Lower leg skin (tissue), 3 donors: ENCODE results near the gene U2AF1.
"Not testable (repeated sequence)": the region's sequence is repeated elsewhere in the genome, so short reads cannot be mapped to it uniquely, and the experiment has no call there.

Experiments used
- POLR2A ChIP-seq, 2 donors: fragments of 450-650 bp; IDR thresholded peaks; one replicate each; pipeline ENCODE4 v1.6.1; 2016 to 2017; ENCODE audit warnings: antibody characterized with exemption in 2 of 2, mild to moderate bottlenecking in 1 of 2, moderate library complexity in 1 of 2
- TF ChIP-seq, protein P1 (sequence below), 3 donors: fragments of 450-650 bp; IDR thresholded peaks; one replicate each; pipeline ENCODE4 v1.5.1; 2016; ENCODE audit warnings: antibody characterized with exemption in 3 of 3, mild to moderate bottlenecking in 3 of 3, moderate library complexity in 2 of 3

DNA sequence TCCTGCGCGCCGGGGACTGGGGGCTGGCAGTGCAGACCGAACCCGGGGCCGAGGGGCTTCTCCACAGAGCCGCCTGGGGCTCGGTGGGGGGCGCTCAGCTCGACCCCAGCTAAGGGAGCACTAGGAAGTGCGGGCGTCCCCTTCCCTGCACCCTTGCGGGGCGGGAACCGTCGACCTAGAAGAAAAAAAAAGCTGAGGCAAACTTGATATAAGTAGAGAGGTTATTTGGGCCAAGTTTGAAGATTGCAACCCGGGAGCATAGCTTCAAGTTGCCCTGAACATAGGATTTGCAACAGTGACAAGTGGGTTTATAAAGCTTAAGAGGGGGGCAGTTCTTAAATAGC, 396 bp upstream of the U2AF1 start:
- TF ChIP-seq, protein P1, sequence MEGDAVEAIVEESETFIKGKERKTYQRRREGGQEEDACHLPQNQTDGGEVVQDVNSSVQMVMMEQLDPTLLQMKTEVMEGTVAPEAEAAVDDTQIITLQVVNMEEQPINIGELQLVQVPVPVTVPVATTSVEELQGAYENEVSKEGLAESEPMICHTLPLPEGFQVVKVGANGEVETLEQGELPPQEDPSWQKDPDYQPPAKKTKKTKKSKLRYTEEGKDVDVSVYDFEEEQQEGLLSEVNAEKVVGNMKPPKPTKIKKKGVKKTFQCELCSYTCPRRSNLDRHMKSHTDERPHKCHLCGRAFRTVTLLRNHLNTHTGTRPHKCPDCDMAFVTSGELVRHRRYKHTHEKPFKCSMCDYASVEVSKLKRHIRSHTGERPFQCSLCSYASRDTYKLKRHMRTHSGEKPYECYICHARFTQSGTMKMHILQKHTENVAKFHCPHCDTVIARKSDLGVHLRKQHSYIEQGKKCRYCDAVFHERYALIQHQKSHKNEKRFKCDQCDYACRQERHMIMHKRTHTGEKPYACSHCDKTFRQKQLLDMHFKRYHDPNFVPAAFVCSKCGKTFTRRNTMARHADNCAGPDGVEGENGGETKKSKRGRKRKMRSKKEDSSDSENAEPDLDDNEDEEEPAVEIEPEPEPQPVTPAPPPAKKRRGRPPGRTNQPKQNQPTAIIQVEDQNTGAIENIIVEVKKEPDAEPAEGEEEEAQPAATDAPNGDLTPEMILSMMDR (IDR thresholded peaks at IDR 0.05) = not testable (repeated sequence)
- not testable (repeated sequence) for TF ChIP-seq POLR2A (IDR thresholded peaks at IDR 0.05)
